HG02981 (cell line): ENCODE data around the gene SEMA6C.
"Not testable (repeated sequence)": the region's sequence is repeated elsewhere in the genome, so short reads cannot be mapped to it uniquely, and the experiment has no call there.

Experiments
- ATAC-seq: cut with Tn5 transposase; IDR thresholded peaks from one replicate; pipeline ENCODE4 v1.9.1; 2021; ENCODE audit warnings: mild to moderate bottlenecking, moderate library complexity; ENCODE audit not compliant: unreplicated experiment

Gene SEMA6C, protein sequence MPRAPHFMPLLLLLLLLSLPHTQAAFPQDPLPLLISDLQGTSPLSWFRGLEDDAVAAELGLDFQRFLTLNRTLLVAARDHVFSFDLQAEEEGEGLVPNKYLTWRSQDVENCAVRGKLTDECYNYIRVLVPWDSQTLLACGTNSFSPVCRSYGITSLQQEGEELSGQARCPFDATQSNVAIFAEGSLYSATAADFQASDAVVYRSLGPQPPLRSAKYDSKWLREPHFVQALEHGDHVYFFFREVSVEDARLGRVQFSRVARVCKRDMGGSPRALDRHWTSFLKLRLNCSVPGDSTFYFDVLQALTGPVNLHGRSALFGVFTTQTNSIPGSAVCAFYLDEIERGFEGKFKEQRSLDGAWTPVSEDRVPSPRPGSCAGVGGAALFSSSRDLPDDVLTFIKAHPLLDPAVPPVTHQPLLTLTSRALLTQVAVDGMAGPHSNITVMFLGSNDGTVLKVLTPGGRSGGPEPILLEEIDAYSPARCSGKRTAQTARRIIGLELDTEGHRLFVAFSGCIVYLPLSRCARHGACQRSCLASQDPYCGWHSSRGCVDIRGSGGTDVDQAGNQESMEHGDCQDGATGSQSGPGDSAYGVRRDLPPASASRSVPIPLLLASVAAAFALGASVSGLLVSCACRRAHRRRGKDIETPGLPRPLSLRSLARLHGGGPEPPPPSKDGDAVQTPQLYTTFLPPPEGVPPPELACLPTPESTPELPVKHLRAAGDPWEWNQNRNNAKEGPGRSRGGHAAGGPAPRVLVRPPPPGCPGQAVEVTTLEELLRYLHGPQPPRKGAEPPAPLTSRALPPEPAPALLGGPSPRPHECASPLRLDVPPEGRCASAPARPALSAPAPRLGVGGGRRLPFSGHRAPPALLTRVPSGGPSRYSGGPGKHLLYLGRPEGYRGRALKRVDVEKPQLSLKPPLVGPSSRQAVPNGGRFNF

DNA sequence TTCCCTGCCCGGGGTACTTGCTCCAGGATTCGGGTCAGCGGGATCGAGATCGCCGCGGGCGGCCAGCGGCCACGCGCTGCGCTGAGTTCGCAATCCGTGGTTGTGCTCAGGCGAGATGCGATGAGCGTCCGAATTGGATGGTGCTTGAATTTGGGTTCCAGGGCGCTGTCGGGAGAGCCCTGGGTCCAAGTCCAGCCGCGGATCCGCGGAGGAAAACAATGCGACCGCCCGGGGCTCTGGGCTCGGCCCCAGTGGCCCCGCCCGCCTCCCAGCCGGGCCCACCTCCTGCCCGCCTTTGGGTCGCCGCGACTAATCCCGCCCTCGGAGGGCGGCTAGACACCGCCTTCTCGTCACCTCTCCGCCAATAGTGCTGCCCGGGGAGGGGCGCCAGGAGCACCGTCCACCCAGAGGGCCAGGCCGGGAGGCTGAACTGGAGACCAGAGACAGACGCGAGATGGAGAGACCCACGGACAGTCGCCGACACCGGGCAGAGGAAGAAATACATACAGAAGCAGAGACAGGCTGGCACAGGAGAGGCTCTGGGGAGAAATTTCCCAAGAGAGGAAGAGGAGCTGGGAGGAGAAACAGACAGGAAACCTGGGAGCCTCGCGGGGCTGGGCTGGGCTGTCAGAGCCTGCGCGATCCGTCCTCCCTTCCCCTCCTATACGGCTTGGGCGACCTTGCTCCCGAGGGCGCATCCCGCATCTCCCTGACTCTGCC, at the start of gene SEMA6C:
TSS of gene SEMA6C (minus strand) at position 220 of the 720 bp plus-strand sequence. CDS start 4,010 bp downstream, outside the sequence.
- ATAC-seq = peak; percentile 98

DNA sequence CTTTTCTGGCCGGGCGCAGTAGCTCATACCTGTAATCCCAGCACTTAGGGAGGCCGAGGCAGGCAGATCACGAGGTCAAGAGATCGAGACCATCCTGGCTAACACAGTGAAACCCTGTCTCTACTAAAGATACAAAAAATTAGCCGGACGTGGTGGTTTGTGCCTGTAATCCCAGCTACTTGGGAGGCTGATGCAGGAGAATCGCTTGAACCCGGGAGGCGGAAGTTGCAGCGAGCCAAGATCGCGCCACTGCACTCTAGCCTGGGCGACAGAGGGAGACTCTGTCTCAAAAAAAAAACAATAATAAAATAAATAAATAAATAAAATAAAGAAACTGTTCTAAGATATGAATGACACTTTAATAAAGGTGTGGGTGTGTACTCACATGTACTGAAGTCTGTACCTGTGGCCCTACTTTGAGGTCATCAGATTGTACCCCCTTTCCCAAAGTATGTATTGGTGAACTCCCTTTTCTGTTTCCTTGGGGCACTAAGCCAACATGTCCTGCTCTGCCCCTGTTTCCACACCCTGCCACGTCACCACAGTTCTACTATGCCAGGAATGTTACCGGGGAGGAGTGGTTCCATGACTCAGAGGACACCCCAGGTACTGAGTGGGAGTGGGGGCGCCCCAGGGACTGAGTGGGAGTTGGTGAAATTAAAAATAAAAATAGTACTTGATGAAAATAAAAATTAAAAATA, 48.6 kb upstream of the SEMA6C start:
- not testable (repeated sequence) for ATAC-seq

DNA sequence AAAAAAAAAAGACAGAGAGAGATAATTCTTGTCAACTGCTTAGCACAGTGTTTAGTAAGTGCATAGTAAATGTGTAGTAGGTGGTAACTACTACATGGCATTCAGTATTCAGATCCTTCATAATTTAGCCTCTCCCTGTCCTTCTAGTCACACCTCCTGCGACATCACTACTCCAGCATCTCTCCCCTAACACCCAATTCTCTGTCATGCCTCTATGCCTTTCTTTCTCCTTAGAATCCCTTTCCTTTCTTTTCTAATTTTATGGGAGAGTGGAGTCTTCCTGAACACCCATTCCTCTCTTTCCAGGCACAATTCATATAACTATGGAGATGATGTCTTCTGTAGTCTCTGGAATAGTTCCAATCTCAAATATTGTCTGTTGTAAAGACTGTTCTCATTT, 47.4 kb upstream of the SEMA6C start:
- ATAC-seq = no peak

DNA sequence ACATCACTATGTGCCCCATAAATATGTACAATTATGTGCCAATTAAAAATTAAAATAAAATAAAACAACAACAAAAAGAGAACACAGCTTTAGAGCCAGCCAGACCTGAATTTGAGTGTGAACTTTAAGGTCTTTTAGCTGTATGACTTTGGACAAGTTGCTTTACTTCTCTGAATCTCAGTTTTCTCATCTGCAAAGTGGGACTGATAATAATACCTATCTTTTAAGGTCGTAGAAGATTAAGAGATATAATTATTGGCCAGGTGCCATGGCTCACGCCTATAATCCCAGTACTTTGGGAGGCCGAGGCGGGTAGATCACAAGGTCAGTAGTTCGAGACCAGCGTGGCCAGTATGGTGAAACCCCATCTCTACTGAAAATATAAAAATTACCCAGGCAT, 46.9 kb upstream of the SEMA6C start:
- no peak for ATAC-seq

DNA sequence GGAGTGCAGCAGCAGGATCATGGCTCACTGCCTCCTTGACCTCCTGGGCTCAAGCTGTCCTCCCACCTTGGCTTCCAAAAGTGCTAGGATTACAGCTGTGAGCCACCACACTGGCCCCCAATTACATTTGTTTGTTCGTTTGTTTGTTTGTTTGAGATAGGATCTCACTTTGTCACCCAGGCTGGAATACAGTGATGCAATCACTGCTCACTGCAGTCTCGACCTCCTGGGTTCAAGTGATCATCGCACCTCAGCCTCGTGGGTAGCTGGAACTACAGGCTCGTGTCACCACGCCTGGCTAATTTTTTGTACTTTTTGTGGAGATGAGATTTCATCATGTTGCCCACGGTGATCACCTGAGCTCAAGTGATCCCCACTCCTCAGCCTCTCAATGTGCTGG, 45.6 kb upstream of the SEMA6C start:
- no peak for ATAC-seq

DNA sequence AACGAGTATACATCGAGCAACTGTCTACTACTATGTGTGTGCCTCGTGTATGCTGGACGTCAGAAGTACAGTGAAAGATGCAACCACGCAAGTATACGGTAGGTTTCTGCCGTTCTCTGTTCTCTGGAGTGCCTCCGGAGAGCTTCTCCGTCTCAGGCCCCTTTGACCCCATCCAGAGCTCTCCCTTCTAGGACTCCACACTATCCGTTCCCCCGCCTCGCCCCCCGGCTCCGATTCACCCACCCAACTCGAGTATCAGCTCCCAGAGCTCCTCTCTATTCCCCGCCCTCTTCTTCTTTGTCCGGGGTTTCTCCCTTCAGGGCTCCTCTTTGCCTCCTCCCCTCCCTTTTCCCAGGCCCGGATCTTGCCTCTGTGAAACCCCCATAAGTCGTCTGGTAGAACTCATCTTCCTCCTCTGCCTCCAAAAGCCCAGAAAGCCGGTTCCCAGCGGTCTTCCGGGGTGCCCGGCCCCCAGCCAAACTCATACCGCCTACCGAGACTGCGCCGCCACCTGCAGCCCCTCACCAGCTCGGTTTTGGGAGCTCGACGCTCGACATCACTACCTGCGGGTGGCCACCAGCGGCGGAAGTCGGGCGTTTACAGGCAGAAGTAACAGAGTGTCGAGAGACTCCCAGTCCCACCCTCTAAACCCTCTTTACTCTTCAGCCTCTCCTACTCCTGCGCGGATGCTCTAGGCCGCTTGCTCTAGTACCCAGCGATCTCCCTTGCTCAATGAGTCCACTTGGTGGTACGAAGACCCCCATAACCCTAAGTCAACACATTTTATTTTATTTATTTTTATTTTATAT, 43.4 kb upstream of the SEMA6C start, which contains the start of gene VPS72:
TSS of gene VPS72 (minus strand) at position 561 of the 809 bp plus-strand sequence. CDS start at position 485, 76 bp downstream.
- ATAC-seq = peak; percentile 88

DNA sequence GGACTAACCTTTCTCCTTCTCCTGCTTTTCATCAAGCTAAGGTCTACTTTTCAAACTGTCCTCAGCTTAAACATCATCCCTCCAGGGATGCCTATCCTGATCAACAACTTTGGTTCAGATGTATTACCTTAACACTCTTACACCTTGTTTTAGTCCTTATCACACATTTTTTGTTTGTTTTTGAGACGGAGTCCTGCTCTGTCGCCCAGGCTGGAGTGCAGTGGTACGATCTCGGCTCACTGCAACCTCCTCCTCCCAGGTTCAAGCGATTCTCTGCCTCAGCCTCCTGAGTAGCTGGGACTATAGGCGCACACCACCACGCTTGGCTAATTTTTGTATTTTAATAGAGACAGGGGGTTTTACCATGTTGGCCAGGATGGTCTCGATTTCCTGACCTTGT, 42.2 kb upstream of the SEMA6C start:
- ATAC-seq = not testable (repeated sequence)

DNA sequence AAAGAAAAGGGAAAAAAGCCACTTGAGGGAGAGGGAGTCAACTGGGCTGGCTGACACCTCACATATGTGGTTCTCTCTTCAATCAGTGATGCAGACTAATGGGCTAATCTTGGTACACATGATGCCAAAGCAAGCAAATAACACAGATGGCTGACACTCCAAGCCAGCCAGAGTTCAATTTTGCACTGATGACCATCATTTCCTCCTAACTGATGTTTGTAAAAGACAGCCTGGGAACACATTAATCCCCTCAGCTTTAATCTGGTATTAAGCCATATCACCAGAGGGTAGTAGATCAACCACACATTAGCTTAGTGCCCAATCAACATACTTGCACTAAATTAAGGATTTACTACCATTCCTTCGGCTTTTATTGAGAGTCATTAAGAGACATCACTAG, 40.8 kb upstream of the SEMA6C start:
- ATAC-seq = no peak

DNA sequence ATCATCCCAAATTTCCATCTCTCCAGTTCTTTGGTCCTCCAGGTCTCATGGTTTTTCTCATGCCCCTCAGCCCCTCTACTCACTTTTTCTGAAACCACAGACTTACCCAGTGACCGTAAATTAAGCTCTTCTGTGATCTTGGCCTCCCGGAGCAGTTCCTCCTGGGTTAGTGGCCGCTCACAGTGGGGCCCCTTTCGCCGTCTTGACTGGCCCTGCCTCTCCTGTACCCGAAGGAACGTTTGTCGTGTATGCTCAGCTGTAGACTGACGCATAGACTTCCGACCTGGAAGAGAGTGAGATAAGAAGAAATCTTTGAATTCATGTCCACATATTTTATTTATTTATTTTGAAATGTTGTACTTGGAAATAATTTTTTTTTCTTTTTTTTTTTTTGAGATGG, 37.8 kb upstream of the SEMA6C start:
- no peak for ATAC-seq

DNA sequence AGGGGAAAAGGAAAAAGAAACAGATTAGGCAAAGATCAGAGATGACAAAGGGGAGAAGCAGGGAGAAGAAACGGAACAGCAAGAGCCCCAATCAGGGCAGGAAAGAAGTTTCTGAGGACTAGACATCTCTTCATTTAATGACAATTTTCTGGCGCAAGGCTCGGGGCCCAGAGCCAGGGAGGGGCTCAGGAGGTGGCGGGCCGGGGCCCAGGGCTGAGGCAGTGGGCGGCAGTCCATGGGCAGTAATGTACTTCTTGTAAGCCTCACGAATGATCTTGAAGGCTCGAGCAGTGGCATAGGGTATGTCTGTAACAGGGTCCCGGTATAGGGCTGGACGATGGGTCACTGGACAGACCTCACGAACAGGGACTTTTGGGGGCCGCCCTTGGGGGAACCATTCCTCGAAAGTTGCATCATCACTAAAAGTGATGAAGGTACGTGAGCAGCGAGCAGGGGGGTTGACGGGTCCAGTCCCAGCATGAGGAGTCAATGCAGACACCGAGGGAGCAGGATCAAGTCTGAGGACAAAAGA, 30.1 kb upstream of the SEMA6C start:
- no peak for ATAC-seq

DNA sequence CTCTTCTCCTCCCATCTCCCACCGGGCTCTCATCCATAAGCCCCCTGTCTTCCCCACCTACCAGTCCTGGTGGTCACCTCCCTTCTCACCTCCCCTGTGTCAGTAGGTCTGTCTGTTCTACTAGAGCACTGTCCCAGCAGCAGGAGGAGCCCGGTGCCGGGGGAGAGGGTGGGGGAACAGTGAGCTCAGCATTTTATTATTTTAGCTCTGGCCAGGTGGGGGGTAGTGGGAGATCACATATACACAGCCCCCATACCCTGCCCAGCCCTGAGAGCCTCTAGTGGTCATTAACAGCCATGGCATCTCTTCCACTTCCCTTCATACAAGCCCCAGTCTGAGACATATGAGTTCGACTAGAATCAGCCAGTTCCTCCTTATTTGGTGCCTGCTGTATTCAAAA, 29.4 kb upstream of the SEMA6C start, which contains the start of gene TMOD4:
TSS of gene TMOD4 (minus strand) at position 119 of the 400 bp plus-strand sequence. CDS start 1,106 bp downstream, outside the sequence.
- ATAC-seq = no peak

DNA sequence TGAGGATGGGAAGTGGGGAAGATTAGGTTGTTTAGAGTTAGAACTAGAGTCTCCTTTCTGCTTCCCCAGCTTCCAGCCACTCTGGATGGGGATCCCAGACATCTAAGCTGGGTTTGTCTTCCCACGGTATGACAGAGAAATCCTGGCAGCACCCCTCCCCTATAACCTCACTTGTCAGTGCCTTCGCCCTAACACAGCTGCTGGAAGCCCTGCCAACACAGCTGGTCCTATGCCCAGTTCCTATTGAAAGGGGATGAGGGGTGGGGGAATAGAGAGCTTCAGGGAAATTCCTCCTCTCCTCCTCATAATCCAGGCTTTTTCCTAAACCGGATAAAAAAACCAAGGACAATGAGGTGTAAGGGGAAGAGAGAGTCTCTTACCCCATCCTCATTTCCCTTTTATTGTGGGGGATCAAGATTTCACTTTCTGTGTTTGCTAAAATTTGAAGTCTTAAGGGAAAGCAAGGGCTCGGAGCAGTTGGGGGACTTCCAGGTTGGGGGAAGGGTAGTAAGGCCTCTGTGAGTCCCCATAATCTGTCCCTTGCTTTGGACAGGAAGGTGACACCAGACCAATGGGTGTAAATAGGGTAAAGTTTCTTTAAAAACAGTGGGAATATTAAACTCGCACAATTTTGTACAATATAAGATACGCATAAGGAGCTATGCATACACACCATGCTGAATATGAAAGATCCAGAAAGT, 28.8 kb upstream of the SEMA6C start:
- ATAC-seq = no peak

DNA sequence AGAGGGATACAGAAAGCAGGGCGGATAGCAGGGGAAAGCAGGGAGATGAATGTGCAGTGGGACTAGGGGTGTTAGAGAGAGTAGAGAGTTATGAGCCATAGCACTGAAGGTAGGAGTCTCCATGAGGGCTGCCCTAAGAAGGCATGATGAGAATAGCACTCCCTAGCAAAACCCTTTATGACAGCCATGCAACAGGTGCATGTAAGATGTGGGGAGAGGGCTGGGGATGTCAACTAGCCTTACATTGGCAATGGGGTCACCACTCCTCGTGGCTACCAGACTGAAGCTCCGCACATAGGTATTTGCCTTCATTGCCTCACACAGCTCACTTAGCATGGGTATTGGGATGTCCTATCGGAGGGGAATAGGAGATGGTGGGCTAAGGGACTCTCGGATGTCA, 24.8 kb upstream of the SEMA6C start:
- no peak for ATAC-seq

DNA sequence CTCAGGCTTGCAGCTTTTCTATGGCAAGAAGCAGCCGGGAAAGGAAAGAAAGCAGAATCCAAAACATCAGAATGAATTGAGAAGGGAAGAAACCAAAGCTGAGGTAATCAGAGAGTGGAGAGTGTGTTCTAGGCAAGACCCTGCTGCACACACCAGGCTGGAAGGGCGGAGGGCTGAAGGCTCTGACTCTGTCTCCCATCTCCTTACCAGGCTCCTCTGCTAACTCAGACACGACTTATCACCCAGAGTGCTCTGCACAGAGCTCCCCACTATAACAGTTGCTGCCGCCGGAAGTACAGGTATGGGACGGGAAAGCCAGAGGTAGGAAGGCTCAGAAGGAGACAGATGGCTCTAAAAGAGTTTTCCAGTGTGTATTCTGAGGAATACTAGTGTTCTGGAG, 20.7 kb upstream of the SEMA6C start:
- no peak for ATAC-seq

DNA sequence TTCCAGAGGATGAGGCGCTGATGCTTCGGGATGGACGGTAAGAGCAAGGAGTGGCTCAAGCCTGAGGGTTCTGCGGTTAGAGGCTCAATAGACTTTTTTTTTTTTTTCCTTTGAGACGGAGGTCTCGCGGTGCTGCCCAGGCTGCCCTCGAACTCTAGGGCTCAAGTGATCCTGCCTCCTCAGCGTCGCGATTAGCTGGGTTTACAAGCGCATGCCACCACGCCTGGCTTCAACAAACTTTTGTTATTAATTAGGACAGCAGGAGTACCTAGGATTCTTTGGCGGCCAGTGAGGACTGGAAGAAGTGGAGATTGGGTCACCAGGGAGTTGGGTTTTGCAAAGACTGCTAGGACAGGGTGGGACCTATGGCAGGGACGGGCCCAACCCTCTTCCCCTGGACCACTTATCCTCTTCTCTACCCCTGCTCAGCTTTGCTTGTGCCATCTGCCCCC, 20.1 kb upstream of the SEMA6C start:
- no peak for ATAC-seq

DNA sequence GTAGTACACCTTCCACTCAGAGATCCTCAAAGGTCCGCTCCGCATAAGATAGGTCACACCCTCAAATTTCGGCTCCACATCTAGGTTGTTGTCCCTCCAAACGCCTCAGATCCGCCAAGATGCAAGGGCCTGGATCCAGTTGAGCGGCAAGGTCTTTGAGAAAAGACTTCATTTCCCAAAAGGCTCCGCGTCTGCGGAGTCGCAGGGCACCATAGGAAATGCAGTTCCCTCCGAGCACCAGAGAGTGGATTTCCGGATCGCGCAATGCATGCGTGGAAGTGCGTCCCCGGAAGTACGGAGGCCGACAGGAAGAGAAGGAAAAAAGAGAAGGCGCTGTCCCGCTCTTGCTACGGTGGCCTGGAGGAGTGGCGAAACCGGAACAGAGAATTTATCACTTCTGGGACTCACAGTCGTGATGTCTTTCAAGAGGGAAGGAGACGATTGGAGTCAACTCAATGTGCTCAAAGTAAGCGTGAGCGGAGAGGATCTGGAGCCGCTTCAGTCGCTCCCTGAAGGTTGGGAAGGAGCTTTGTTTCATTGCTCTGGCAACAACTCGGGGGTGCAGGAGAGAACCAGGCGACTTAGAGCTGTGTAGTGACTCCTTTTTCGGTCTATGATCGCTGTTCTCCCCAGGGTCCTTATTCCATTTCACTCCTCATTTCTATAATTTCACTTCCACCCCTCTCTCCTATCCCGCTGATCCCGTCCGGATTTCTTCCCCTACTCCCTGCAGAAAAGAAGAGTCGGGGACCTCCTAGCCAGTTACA, 19.5 kb upstream of the SEMA6C start, which contains the start of the genes LYSMD1 and SCNM1:
TSS of gene LYSMD1 (minus strand) at position 165 of the 767 bp plus-strand sequence. CDS start 644 bp downstream, outside the sequence.
TSS of gene SCNM1 (plus strand) at position 407 of the 767 bp plus-strand sequence. CDS start at position 416, 9 bp downstream.
- peak; percentile 88 for ATAC-seq

DNA sequence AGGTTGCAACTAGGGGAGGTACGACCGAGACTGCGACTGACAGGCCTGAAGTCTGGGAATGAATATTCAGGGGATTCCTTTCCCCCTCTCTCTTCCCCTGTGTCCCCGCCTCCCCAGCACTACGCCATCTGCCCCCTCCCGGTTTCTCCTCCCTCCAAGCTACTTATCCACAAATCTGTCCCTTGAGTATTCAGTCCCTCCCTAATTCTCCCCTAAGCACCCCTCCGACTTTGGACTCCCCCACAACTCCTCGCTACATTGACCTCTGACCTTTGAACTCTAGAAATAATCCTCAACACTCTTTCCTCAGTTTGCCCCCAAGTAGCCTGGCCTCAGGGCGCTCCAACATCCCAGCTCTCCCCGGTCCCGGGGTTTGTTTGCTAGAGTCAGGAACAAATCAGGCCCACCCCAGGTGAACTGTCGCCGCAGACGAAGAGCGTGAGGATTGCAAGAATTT, 18.9 kb upstream of the SEMA6C start:
- peak; percentile 3 for ATAC-seq
